Myocyte (in vitro differentiated cells): ENCODE measurements around the gene SUFU. TPM values are rescaled to one million over a fixed set of nuclear protein-coding genes. Genes with fewer than 3 reads are reported as not detected.

ENCODE experiments used
- DNase-seq: peaks from one replicate; pipeline ENCODE4 v3.0.0-alpha.2; 2012; ENCODE audit warnings: low read depth
- total RNA-seq: library from RNA; depleted of rRNA; stranded (reverse); fragments of >200 nt; gene quantifications from 2 replicates; pipeline ENCODE4 v1.2.3, GENCODE V29; 2014

The SUFU gene
- total RNA-seq, 1 donor from 2014 or later: 4.0 TPM

DNA sequence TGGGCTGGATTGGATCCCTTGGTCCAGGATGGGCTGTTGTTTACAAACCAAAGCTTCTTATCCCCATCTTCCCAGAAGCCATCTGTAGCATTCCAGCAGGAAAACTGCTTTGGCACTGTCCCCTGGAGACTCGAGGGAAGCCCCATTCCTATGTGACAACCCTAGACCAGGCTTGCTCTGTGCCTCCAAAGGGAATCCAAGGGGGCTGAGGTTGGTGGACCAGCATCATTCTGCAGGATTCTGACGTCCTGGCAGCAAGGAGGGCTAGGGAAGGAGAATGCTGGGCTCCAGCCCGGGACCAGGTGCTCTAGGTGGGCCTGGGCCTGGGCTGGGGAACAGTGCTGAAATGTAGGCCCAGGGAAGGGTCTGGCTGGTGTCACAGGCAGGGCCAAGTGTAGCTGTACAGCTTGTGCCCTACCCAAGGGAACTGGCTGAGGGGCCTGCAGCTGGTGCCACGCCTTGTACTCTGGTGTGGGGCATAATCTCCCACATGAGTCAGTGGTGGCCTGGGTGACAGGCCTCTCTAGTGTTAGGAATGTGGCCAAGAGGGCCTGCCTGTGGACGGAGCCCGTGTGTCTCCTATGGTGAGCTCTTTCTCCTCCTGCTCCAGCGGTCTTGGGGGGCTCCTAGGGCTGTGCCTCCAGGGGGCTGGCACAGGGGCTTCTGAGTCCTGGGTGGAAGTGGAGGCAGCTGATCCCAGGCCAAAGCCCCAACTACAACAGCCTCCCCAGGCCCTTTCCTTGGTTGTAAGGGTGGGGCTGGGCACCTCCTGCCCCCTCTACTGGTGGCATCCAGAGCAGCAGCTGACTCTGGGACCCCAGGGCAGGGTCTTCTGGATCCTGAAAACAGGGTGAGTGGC, 165.7 kb downstream of the SUFU start:
- DNase-seq: peak; percentile 95

DNA sequence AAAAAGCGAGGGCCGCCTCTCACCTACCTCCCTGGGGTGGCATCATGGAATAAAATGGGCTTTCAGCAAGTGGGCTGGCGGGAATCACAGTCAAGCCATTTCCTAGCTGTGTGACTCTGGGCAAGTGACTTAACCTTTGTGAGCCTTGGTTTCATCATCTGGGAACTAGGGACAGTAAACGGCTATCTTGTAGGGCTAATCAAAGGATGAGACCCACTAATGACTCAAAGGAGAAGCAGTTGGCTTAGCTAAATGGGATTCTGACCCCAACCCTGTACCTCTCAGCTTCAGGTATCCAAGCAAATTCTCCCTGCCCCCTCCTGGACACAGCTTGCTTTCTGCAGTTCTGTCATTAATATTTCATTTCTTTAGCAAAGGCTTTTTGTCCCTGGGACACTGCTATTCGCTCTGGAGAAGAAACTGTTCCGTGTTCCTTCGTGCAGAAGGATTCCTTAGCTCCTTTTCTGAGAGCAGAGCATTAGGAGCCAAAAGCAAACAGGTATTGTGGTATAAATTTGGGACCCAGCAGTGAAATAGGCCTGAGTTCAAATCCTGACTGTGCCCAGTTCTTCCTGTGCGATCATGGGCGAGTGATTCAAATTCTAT, 166.4 kb downstream of the SUFU start:
- no peak for DNase-seq

DNA sequence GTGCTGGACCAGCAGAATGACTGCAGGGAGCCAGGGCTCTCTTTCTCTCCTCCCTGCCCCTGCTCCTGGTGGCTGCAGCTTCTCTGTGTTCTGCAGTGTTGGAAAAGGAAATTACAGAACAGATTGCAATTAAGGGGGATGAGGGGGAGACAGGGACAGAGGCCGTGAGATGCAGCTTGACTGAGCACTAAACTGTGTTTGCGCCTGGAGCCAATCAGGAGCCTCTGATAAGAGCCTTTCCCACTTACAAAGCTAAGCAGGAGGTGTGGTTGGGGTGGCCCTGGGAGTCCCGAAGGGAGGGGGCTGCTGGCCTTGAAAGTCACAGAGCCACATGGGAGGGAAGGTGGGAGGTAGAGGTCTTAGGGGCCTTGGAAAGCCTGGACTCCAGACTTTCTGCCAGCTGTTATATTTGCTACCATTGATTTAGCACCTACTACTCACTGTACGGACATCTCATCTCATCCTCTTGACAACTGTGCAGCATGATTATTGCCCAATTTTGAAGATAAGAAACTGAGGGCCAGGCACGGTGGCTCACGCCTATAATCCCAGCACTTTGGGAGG, 167.2 kb downstream of the SUFU start:
- no peak for DNase-seq

DNA sequence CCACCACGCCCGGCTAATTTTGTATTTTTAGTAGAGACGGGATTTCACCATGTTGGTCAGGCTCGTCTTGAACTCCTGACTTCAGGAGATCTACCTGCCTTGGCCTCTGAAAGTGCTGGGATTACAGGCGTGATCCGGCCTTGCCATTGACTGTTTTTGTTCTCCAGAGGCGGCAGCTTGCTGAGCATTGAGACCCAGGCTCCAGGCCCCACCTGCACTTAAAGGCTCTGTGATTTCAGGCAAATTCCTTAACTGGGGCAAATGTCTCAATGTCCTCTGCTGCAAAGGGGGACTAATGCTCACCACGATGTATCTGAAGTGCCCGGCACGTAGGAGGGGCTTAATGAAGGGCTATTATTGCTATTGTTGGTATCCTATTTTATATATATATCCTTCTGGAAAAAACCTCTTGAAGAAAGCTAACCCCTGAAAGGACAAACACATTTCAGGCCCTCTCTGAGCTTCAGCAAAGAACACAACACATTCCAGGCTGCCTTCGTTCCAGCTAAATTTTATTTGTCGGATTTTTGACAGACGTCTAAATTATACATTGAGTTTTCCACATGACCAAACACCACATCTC, 169.6 kb downstream of the SUFU start:
- DNase-seq: no peak

DNA sequence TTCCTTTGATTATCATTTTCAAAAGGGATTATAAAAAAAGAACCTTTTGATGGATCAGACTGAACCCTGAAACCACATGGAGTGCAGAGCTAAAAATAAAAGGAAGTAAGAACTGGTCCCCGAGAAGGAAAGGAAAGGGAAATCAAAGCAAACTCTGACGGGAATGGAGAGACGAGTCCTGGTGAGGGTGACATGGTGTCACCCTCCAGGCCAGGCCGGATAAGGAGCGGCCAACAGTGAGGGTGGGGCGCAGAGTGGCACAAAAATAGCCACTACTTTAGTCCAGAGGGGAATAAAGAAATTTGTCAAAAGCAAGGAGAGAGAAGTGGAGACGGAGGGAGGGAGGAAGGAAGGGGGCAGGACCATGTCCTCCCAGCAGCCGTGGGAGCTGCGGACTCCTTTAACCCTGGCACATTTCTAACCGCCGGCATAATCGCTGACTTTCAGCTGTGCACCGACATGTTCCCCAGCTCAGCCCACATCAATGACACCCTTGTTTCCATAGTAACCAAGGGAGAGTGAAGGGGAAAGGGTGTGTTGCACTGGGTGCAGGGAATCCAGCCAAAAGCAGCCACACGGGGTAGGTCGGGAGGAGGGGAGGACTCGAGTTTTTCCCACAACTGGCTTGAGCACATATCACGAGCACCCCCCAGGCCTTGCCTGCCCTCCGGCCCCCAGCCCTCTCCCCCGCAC, 170.2 kb downstream of the SUFU start:
- DNase-seq: peak; percentile 94

DNA sequence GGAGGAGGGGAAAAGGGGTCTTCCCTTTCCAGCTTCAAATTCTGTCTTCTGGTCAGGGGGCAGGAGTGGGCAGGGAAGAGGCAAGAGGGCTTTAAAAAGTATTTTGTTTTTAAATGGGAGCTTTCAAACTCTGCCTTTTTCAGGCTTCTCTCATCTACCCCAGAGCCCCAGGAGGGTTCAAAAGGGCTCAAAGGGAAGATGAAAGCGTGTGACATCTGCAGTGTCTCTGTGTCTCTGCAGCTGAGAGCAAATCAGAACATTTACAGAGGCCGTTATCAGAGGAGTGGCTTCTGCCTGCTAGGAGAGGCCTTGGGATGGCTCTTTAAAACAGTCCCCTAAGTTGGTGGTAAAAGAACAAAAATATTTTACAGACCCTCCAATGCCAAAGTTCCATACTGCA, 170.8 kb downstream of the SUFU start:
- DNase-seq: peak; percentile 46

DNA sequence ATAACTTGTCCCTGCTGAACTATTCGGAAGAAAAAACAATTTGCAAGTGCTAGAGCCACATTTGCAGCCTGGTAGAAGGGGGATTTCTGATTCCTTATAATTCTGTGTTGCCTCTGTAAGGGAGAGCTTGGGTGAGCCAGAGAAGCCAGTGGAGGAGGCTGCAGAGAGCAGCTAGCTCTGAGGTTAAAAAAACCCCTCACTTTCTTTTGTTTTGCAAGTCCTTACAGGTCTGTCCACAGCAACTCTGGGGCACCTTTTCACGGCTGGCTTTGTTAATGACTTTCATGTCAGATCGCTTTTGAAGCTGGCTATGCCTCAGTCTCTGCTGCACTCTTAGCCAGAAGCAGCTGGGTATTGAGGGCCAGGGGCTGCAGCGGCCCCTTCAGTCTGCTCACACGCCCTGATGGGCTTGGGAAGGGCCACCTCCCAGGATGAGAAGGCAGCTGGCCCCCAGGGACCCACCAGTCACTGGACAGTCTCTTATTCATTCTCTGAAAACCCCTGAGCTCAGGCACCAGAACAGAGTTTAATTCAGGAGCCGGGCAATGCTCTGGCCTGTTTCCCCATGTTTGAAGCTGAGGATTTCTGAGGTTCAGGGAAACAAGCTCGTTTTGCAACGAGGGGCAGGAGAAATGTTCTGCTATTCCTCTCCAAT, 171.4 kb downstream of the SUFU start:
- DNase-seq: no peak

DNA sequence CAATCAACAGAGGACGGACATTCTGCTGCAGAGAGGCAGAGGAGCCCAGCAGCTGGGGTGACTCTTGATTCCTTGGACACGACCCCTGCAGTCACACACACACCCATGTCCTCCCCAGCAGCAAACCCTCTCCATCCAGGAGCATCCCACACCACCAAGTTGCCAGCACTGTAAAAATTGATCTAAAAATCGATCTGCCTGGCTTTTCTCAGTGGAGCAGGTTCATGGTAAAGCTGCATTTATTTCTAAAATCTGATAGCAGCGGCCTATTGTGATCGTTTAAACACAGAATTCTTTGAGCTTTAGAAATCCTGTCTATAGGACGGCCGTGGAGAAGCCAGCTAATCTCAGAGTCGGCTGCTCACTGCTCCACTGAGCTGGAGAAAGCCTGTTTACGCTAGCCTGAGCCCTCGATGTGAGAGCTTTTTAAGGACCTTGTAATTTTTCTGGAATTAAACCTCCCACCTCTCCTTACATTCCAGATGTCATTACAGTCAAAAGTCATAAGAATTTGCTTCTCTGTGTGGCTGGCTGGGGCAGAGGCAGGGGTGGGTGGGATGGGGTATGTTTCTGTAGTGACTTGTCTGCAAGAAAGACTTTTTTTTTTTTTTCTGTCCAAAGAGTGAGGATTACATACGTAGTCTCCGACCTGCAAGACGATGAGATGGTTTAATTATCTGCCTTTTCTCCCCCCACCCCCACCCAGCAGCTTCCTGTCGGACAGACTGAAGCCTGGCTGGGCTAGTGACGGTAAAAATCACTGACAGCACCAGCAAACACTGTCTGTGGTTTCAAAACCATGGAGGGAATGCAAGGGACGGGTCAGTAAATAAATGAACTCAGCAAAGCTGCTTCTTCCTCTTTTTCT, 172.1 kb downstream of the SUFU start:
- peak; percentile 91 for DNase-seq

DNA sequence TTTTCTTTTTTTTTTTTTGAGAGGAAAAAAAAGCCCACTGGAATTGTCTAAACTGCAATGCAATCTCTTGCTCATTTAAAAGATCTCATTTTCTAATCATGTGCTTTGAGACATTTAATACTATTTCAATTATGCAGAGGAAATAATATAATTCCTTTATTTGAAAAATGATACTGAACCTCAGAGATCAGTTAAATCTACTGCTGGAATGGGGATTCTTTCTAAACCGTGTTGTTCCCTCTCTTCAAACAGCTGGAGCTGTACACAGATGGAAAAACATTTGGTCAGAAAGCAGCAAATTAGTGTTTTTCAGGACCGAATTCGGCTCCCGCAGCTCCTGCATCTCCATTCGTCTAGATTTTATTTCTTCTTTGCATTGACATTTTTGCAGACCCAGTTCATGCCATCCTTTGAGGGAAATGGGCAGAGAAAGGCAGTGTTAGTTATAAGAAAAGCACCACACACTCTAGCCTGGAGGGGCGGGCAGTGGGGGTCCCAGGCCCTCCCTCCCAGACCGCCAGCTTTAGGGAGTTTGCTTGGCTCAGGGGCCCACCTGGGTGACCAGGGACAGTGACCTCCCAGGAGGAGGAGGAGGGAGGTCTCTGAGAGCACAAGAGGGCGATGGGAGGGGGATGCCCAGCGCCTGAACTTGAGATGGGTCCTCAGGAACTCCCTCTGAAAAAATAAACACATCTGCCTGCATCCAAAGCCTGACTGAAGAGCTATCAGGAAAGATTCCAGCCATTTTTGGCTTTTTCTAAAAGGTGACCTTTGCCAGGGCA, 173.0 kb downstream of the SUFU start:
- no peak for DNase-seq

DNA sequence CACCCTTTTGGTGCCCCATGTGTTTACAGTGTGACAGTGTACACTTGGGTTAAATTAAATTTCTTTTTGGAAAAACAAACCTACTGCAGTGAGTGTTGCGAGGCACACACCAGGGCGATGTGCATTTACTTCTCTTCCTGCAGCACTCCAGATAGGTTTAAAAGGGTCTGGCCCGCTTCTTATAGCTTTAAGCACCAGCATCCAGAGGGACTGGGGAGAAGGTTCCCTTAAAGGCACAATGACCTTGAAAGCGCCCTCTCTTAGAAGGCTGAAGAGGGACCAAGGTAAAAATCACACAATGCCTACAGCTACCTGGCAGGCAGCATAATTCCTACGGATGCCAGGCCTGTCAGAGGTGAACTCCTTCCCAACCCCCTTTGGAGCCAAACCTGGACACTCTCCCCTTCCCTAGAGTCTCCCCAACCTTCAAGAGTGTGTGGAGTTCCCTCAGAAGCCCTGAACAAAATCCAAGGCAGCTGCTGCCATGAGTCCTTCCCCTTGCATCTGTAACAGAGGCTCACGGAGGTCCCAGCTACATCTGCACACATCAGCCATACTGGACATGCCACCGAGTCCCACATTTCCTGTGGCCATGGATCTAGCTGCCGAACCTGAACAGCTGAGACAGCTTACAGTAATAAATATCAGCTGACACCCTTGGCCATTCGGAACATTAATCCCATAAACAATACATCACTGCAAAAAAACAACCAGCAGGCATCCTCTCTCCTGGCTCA, 173.7 kb downstream of the SUFU start:
- peak; percentile 62 for DNase-seq

DNA sequence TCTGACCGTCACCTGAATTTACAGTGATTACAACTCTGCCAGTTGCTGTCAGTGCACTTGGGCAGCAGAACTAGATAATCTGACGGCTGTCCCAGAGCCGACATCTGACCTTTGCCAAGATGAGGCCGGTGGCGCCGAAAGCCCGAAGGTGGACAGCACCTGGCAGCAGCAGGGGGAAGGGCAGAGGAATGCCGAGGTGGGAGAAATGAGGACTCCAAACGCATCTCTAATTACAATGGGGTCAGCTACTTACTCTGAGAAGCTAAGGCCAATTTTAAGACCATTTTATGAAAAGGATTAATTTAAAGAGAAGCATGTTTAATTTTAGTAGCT, 174.3 kb downstream of the SUFU start:
- peak; percentile 24 for DNase-seq

DNA sequence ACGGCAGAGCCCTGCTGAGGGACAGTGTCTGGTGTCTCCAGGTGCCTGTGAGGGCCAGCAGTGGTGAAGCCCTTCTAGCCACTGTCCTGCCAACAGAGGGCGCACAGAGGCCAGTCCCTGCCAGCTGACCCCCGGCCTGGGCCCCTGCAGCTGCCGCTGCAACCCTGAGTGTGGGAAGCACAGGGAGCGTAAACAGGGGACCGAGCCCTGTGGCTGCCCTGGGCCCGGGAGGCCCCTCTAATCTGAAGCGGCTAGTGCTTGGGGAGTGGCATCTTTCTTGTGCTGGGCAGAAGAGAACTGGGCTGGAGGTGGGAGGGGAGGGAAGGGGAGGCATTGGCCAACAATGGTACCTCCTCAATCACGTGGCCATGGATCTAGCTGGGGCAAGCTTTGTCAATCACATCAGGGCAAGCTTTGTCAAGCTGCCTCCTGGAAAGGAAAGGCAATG, 175.1 kb downstream of the SUFU start:
- DNase-seq: peak; percentile 92

DNA sequence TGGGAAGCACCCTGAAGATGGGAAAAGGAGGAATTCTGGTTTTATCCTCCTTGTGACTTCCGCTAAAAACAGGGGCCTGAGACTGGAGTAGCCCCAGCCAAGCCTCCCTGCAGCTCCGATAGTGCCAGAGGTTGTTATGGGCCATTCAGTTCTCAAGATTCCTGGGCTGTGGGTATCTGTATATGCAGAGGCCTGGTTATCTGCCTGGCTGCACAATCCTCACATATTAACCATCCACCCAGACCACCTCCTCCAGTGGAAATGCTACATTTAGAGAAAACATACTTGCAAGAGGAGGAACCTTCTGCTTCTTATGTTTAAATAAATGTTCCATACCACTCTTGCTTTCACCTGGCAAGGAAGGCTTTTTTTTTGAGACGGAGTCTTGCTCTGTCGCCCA, 175.8 kb downstream of the SUFU start:
- no peak for DNase-seq

DNA sequence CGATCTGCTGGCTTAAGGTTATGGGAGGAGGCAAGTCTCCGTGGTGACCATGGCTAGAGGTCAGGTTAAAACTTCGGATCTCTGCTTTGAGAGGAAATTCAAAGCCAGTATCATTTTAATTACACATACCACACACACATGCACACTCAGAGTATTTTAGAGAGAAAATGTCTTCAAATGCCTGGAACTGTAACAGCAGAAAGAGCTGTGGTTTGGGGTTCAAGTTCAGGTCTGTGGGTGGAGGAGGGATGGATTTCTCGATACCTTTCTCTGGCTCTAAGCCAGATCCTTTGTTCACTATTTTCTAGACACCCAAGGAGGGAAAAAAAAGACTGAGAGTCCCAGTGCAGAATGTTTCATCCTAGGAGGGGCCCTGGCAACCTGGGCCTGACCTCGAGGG, 177.9 kb downstream of the SUFU start:
- DNase-seq: no peak

DNA sequence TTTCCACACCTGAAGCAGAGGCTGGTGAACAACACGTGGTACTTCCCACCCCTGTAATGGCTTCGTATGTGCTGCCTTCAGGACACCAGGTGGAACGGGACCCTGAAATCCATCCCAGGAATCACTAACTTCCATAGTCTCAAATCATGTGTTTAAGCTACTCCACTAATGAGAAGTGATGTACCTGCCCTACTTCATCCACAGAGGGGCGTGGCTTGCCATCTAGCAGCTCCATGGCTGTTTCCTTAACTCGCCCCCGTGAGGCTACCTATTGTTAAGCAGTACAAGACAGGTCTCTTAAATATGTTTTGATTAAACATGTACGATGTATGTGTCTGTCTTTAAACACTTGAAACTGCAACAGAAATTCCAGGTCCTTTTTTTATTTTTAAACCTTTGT, 178.6 kb downstream of the SUFU start:
- DNase-seq: no peak

DNA sequence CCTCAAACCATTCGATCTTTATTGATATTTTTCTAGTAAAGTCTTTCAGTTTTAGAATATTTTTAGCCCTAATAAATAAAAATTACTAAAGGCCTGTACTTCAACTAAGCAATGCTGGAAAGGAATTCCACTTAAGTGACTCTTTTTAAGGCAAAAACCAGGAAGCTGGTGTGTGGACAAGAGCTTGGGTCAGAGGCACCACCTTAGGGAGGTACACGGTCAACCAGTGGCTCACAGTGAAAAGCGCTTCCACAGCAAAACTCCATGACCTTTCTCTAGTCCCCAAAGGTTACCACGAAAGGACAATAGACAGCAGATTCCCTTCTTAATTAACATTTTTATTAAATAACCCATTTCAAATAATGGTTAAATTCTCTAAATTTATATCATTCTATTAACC, 179.2 kb downstream of the SUFU start:
- no peak for DNase-seq
